ENCODE measurements around the gene MOSPD3.

Gene MOSPD3

DNA sequence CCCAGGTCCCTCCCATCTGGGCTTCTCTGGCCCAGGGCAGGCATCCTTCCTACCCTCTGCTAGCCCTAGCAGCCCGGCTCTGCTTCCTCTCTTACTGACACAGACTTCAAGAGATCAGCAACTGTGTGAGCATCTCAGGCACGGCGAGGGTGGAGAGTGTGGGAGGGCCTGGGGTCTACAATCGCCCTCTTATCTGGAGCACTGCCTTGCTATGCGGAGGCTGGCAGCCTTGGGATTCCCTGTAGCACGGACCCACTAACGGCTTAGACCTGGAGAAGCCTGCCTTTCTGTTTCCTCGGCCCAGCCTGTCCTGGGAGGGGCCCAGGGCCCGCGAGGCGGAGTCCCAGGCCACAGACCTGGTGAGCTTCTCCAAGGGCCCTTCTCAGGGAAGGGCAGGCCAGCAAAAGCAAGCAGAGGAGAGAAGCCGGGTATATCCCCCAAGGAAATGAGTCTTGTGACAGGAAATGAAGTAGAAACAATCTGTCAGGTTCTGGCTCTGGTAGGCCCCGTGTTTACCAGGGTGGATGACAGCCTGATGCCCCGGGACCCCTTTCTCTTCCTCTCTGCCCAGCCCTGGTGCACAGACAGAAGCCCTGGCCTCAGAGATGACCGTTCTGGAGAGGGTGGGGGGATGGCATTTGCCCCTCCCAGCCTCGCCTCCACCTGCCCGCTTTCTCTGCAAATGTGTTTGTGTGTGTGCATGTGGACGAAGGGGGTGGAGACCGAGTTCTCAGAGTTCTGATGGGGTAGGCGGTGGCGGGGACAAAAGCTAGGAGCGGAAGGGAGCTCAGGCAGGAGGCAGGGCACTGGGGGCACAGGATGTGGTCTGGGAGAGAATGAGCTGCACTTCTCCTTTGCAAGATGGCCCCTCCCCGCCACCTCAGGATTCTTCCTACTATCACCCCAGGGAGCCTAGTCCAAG, 28.9 kb upstream of the MOSPD3 start:
- no peak for FAIRE-seq
- no peak for TF ChIP-seq CTCF (IDR thresholded peaks at IDR 0.05; ENCODE audit: insufficient read depth, missing control alignments)
- DNase-seq (ENCODE audit: insufficient read length, low spot score) = no peak

- FAIRE-seq = no peak
- no peak for DNase-seq (ENCODE audit: insufficient read length, low spot score)
- no peak for TF ChIP-seq CTCF (IDR thresholded peaks at IDR 0.05; ENCODE audit: insufficient read depth, missing control alignments)
These were observed 28.2 kb upstream of the MOSPD3 start for GRCh38 chr7:100584054-100584682.

GRCh38 chr7:100584683-100585510, 27.4 kb upstream of the MOSPD3 start:
- DNase-seq (ENCODE audit: insufficient read length, low spot score) = peak; percentile 75
- FAIRE-seq = no peak

DNA sequence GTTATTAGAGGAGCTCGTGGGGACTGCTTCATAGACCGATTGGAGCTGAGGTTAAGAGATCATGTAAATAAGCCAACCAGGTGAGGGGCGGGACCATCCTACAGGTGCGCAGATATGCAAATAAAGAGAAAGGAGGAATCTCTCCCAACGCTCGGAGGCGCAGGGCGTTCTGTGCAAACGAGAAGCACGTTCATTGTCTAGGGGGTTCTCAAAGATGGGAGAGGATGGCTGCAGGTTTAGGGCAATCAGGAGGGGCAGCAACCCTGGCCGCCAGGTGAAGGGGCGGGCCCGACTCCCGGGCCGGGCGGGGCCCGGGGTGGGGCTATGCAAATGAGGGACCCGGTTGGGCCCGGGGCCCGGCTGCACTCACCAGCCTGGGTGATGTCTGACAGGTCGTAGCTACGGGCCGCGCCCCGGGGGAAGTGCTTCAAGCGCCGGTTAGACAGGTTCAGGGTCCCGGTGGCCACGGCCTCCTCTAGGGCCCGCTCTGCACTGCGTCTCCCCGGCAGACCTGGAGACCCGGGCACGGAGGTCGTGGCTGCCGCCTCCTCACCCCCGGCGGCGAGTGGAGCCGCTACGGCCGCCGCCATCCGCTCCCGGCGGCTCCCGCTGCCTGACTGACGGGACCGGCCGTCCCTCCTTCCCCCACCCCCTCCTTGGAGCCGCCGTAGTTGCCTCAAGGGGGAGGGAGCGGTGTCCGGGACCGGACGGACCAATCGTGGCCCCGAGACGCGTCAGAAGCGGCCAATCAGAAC, 26.7 kb upstream of the MOSPD3 start, which contains the start of gene LRCH4:
LRCH4 (minus strand) TSS at position 619 of the 755 bp plus-strand sequence; CDS start at position 590, 29 bp downstream.
- DNase-seq (ENCODE audit: insufficient read length, low spot score) (peak; percentile 97), FAIRE-seq (no peak)
- no peak for TF ChIP-seq CTCF (IDR thresholded peaks at IDR 0.05; ENCODE audit: insufficient read depth, missing control alignments)

More at GRCh38 chr7:100584683-100585510, 27.4 kb upstream of the MOSPD3 start:
- no peak for TF ChIP-seq CTCF (IDR thresholded peaks at IDR 0.05; ENCODE audit: insufficient read depth, missing control alignments)

DNA sequence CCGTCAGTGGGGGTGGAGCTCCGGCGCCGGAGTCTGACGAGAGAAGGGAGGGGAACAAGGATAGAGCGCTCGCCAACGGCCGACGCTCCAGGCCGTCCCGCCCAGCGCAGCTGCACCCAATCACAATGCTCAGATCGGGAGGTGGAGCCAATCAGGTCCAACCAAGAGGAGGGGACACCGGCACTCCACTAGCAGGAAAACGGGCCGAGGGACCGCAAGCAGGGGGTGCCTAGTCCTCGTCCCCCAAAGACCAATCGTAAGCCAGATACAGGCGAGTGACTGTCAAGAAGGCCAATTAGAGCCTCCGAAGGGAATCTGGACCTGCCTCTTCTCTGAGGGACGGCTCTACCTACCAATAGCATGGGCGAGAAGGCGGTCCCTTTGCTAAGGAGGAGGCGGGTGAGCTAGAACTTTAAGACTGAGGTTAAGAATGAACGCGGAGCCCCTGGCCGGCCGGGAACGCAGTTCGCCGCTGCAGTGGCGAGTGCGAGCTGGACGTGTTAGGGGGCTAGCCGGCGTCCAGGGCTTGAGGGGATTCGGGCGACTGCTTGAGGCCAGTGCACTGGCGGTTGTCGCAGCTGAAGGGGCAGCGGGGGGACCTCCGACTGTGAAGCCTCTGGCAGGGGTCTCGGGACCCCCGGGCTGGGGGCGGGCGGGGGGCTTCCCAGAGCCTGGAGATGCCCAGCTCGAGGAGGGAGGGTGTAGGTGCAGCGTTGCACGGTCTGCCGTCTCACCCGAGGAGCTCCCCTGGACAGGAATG, 25.9 kb upstream of the MOSPD3 start, which contains the start of gene FBXO24:
FBXO24 (plus strand) TSS at position 63 of the 760 bp plus-strand sequence; CDS start at position 361, 298 bp downstream.
- peak; percentile 97 for DNase-seq (ENCODE audit: insufficient read length, low spot score)
- peak; percentile 74 for FAIRE-seq
- no peak for TF ChIP-seq CTCF (IDR thresholded peaks at IDR 0.05; ENCODE audit: insufficient read depth, missing control alignments)

DNA sequence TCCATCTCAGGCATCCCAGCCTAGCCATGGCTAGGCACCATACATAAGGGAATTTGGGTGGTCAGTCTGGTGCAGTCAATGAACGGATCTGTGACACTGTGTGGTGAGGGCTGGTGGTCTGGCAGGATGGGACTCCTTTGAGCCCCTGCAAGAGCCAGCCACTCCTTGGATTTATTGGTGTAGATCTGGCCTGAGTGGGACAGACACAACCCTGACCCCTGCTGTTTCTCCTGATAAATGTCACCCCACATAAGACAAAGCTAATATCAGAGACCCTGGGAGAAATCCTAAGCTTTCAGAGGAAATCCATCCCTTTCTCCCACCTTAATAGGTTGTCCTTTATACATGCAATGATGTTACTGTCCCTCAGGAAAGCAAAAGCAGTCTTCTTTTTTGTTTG, 23.9 kb upstream of the MOSPD3 start:
- no peak for FAIRE-seq
- DNase-seq (ENCODE audit: insufficient read length, low spot score) = no peak
- TF ChIP-seq CTCF (IDR thresholded peaks at IDR 0.05; ENCODE audit: insufficient read depth, missing control alignments) = peak; percentile 26
